ENCODE measurements around the gene IBA57.
"Not testable (repeated sequence)": the region's sequence is repeated elsewhere in the genome, so short reads cannot be mapped to it uniquely, and the experiment has no call there.

The IBA57 gene

DNA sequence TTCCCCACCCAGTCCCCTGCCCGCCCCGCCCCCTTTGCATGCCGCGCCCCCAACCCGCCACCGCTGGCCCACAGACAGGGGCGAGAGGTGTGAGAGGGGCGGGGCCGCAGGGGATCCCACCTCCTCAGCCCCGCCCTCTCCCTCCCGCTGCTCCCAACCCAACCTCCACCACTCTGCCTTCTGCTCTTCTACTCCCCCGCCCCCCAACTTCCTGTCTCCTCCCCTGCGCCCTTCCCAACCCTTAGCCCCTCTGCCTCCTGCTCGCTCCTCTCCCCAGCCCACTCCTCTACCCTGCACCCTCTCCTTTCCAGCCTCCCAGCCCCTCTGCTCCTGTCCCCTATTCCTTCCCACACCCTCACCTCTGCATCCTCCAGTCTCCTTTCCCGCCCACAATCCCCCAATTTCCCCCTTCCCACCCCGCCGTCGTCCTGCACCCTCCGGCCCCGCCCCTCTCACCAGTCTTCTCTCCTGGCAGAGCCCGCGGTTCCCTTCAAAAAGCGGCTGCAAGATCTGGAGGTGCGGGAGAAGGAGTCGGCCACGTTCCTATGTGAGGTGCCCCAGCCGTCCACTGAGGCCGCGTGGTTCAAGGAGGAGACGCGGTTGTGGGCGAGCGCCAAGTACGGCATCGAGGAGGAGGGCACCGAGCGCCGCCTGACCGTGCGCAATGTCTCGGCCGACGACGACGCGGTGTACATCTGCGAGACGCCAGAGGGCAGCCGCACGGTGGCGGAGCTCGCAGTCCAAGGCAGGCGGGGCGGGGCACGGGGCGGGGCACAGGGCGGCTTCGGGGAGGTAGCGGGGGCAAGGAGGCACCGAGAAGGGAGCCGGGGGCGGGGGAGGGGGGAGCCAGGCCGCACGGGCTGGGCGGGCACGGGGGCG is 47.6 kb downstream of the IBA57 start:
- peak; percentile 90 for DNase-seq (ENCODE audit: low spot score)

DNA sequence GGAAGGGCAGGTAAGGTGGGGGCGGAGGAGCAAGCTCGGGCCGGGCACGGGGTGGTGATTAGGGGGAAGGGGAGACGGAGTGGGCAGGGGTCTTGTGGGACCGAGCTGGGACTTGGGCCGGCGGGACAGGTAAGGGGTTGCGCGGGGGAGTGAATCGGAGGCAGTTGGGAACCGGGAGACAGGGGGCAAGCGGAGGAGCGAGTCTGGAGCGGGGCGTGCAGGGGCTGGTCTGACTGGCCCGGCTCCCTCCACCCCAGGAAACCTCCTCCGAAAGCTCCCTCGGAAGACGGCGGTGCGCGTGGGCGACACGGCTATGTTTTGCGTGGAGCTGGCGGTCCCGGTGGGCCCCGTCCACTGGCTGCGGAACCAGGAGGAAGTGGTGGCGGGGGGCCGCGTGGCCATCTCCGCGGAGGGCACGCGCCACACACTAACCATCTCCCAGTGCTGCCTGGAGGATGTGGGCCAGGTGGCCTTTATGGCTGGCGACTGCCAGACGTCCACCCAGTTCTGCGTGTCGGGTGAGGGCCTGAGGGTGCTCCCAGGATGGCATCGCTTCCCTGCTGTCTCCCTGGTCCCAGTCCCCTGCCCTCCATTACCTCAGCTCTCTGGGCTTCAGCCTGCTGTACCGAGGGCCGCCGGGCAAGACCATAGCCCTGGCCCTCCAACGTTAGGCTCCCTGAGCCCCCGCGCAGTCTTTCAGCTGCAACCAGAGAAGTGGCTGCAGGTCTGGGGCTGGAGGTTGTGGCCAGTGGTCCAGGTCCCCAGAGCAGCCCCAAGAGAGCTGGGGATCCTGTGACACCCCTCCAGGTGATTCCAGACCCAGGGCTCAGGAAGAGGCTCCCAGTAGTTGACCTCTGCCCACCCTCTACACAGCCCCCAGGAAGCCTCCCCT is 48.6 kb downstream of the IBA57 start:
- no peak for DNase-seq (ENCODE audit: low spot score)

DNA sequence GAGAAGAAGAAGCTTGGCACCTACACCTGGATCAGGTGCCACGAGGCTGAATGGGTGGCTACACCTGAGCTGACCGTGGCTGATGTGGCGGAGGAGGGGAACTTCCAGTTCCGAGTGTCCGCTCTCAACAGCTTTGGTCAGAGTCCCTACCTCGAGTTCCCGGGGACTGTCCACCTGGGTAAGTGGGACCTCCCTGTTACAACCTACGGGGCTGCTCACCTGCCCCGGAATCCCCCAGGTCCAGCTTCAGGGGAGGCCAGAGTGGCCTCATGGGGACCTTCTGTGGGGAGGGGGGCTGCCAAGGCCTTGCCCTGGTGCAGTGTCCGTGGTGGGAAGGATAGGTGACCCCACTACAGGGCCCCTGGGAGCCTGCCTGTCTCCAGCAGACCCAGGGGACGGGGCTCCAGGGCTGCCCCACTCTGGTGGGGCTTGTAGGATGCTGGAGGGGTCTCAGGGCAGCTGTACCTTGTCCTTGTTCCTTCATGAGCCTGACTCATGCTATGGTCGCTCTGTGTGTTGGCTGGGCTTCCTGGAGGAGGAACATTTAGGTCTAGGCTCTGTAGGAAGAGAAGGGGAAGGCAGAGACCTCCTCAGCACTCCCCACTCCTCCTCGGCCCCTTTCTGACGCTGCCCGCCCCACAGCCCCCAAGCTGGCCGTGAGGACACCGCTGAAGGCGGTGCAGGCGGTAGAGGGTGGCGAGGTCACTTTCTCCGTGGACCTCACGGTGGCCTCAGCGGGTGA is 49.5 kb downstream of the IBA57 start:
- no peak for DNase-seq (ENCODE audit: low spot score)

DNA sequence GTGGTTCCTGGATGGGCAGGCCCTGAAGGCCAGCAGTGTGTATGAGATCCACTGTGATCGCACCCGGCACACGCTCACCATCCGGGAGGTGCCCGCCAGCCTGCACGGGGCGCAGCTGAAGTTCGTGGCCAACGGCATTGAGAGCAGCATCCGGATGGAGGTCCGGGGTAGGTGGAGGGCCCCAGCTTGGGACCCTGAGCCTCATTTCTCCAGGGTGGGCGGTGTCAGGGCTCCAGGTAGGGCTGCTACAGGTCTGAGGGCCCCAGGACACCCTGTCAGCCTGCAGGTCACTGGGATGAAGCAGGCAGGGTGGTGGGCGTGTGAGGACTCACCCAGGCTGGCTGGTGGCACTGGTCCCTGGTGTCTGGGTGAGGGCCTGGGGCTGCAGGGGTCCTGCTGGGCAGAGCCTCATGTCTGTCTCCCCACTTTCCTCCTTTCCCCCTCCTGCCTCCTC is 50.1 kb downstream of the IBA57 start:
- no peak for DNase-seq (ENCODE audit: low spot score)

DNA sequence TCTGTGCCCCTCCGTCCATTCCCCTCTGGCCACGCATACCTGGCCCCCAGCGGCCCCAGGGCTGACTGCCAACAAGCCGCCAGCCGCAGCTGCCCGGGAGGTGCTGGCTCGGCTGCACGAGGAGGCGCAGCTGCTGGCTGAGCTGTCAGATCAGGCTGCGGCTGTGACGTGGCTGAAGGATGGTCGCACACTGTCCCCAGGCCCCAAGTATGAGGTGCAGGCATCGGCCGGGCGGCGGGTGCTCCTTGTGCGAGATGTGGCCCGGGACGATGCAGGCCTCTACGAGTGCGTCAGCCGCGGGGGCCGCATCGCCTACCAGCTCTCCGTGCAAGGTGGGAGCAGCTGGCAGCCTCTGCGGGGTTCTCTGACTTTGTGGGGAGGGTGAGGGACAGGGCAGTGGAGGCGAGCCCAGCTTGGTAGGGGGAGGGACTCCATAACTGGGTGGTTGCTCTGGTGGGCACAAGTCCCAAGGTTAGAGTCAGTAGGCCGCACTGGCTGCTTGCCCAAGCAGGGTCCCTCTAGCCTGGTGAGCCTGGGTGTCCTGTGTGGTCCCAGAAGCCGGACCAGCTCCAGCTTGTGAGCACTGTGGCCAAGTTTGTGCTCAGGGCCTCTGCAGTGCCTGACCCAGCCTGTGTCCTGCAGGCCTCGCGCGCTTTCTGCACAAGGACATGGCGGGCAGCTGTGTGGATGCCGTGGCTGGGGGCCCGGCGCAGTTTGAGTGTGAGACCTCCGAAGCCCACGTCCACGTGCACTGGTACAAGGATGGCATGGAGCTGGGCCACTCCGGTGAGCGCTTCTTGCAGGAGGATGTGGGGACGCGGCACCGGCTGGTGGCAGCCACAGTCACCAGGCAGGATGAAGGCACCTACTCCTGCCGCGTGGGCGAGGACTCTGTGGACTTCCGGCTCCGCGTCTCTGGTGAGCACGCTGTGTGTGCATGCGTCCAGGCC is 51.0 kb downstream of the IBA57 start:
- DNase-seq (ENCODE audit: low spot score): no peak

DNA sequence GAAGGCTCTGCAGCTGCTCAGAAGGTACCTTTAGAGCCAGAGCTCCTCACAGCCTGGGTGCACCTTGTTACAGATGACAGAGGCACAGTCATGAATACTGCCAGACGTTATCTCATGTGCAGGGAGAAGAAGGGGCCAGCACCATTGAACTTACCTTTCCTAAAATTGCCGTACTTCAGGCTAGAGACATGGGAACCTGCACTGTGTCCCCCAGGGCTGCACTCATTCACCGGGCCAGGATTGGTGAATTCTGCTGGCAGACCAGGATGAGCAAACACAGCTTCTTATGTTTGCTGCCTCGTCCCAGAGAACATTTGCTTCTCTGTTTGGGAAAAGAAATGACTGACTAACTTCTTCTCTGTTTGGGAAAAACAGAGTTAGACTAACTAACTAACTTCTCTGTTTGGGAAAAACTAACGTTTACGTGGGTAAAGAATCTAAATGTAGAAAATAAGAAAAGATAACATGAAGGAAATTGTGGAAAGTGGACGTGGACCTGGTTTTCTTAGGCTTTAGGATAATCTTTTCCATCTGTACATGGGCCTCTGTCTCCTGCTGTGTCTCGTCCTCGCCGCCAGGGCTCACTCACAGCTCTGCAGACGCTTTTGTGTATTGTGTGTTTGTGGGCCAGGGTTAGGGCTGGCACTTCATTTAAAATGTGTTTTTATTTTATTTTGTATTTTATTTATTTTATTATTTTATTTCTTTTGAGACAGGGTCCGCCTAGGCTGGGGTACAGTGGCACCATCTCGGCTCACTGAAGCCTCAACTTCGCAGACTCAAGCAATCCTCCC is 52.1 kb downstream of the IBA57 start:
- DNase-seq (ENCODE audit: low spot score): no peak

DNA sequence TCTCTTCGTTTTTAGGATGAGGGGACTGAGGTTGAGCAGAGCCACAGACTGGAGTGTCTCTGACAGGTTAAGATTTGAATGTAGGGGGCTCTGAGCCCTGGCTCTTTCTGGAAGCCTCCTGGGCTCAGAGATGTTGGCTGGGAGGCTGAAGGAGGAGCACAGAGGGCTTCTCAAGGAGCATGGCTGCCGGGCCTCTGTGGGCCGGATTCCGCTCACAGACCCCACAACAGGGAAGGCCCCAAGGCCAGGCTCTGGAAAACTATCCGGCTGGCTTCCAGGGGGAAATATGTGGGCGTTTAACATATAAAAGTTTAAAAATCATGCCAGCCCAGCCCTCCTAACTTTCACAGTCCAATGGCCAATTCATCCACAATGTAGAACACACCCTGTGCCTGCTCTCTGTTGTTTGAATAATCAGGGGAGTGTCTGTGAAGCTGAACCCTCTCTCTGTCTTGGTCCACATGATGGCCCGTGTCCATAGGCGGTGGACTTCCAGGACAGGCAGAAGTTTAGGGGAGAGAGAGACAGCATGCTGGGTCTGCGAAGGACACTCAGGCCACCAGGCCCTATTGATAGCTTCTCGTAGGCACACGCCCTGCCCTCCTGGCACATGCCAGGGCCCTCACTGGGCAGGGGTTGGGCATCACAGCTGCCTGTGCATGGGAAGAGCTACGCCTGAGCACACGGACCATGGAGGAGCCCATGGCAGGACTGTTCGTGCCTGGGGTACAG is 53.1 kb downstream of the IBA57 start:
- DNase-seq (ENCODE audit: low spot score): no peak

DNA sequence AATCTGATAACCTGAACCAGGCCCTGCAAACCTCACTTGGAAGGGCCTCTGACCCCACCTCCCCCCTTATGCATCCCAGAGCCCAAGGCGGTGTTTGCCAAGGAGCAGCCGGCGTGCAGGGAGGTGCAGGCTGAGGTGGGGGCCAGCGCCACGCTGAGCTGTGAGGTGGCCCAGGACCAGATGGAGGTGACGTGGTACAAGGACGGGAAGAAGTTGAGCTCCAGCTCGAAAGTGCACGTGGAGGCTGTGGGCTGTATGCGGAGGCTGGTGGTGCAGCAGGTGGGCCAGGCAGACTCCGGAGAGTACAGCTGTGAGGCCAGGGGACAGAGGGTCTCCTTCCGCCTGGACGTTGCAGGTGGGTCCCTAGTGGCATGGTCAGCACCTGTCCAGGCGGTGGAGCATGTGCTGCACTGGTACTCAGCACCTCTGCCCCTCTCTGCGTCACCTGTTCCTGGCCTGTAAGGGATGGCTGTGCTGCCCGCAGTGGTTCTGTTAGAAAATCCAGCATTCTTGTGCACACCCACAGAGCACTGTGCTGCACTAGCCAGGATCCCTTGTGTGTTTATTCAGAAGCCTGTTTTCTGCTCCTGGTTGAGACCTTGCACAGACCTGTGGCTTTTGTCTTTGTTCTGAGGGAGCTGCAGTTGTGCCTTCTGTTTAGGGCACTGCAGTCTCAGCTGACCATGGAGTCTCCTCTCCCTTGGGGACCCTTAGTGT is 53.8 kb downstream of the IBA57 start:
- no peak for DNase-seq (ENCODE audit: low spot score)

DNA sequence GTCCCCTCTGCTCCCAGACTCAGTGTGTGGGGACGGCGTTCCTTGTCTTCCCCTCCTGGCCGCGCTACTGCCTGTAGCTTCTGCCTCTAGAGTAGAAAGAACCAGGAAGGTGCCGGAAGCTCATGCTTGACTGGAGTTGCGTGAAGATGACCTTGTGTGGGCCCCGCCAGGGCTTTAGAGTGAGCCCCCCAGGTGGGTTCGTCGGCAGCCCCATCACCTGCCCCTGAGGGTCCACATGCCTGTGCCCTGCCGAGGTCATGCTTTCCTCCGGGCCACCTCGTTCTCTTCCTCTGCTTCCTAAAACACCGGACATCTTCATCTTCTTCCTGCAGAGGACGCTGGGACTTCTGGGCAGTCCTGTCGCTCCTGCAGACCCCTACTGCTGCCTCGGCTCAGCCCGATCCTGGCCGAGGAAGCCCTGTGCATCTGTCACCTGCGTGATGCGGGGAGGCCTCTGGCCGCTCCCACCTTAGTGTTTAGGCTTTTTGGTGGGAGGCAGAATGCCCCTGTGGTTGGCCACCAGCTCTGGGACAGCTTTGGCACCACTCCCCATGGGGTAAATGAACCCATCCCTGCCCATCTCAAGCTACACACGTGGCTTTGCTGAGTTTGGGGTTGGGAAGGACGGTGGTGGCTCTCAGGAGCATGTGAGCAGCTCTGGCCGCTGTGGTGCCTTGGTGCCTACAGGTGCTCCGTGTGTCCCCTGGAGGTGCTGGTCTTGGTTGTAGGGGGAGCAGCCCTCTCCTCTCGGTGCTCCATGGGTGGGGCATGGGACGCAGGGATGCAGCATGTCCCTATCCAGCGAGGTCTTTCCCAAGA is 54.6 kb downstream of the IBA57 start:
- DNase-seq (ENCODE audit: low spot score): no peak

DNA sequence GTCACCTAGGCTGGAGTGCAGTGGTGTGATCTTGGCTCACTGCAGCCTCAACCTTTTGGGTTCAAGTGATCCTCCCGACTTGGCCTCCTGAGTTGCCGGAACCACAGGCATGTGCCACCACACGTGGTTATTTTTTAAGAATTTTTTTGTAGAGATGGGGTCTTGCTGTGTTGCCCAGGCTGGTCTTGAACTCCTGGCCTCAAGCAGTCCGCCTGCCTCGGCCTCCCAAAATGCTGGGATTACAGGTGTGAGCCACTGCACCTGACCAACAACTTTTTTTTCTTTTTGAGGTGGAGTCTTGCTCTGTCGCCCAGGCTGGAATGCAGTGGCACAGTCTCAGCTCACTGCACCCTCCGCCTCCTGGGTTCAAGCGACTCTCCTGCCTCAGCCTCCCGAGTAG is 55.5 kb downstream of the IBA57 start:
- not testable (repeated sequence) for DNase-seq (ENCODE audit: low spot score)

DNA sequence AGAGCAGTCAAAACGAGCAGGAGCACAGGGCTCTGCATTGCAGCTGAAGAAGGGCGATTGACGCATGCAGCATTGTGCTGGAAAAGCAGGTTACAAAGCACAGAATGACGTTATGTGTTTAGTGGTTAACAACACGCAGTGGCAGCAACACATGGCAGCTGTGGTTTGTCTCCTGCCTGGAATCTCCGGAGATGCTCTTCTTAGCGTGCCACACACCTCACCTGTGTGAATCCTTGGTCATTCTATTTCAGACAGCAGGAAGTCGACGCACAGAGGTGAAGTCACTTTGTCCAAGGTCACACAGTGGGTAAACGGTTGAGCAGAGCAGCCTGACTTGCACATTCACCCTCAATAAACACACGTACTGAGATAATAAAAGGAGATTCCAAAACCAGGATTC is 56.9 kb downstream of the IBA57 start:
- DNase-seq (ENCODE audit: low spot score): no peak

DNA sequence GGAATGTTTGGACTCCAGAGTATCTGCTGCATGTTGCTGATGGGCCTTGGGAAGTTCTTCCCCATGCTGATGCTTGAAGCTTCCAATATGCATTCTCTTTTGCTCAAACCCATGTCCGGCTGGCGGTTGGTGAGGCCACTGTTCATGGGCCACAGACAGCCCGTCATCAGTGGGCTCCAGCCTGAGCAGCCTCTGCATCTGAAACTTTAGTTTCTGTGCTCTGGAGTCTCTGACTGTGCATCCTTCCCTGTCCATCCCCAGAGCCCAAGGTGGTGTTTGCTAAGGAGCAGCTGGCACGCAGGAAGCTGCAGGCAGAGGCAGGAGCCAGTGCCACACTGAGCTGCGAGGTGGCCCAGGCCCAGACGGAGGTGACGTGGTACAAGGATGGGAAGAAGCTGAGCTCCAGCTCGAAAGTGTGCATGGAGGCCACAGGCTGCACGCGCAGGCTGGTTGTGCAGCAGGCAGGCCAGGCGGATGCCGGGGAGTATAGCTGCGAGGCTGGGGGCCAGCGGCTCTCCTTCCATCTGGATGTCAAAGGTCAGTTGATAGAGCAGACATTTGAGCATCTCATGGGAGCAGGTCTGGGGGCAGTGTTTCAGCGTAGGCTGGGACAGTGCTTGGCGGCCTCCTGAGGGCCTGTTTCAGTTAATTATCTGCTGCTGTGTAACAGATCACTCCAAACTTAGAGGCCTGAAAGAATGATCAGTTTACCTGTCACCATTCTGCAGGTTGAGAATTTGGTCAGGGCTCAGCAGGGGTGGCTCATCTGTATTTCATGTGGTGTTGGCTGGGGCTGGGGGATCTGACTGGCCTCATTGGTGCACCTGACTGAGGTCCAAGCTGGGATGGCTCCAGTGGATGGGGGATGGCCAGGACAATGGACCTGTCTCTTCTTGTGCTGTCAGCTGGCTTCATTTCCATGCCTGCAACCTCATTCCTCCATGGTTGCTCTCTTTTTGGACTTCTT is 58.9 kb downstream of the IBA57 start:
- DNase-seq (ENCODE audit: low spot score): no peak

DNA sequence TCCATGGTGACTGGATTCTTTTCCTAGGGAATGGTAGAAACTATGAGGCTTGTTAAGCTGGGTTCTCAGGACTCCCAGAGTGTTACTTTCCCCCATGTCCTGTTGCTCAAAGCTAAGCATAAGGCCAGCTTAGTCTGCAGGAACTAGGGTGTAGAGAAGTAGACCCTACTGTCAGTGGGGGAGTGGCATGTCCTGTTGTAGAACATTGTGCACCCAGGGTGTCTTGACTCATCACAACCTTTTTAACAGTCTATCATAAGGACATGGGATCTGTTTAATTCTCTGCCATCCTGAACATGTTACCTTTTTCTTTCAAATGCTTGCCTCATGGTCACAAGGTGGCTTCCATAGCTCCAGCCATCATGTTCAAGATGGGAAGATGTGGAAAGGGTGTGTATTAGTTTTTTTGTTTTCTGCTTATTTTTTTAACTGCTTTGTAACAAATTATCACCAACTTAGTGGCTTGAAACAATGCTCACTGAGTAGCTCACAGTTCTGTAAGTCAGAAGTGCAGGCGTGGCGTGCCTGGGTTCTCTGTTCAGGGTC is 59.6 kb downstream of the IBA57 start:
- DNase-seq (ENCODE audit: low spot score): no peak

DNA sequence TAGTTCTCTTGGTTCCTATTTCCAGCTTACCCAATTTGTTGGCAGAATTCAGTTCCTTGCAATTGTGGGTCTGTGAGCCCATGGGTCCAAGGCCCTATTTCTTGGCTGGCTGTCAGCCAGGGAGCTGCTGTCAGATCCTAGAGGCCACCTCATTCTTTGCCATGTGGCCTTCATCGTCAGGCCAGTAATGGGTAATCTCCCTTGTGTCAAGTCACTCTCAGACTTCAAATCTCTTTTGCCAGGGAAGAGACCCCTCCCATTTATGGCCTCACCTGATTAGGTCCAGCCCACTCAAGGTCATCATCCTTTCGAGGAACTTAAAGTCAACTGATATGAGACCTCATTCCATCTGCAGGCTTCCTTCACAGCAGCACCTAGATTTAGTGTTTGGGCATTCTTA is 60.1 kb downstream of the IBA57 start:
- DNase-seq (ENCODE audit: low spot score): no peak

DNA sequence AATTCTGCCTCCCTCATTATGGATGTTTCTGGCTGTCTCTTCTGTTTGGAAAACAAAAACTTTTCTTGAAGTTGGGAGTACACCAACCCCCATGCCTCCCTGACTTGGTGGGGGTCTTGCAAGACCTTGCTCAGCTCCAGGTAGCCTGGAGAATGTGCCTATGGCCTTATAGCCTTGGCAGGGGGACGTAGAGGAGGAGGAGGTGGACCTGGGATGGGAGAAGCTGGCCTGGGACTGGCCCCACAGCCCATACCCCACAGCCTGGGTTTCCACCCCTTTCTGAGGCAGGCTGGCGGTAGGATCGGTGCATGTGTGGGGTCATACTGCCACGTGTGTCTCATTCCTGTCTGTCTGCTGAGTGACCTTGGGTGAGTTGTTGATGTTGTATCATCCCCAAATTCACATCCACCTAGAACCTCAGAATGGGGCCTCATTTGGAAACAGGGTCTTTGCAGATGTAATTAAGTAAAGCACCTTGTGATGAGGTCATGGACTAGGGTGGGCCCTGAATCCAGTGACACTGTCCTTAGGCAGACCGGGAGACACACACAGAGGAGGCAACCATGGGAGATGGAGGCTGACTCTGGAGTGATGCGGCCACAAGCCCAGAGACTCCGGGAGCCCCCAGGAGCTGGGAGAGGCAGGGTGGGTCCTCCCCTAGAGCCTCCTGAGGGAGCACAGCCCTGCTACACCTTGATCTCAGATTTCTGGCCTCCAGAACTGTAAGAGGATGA is 60.7 kb downstream of the IBA57 start:
- DNase-seq (ENCODE audit: low spot score): no peak
